HepG2 (cell line): ENCODE measurements around the gene NARF. TPM values are rescaled to one million over a fixed set of nuclear protein-coding genes. Genes with fewer than 3 reads are reported as not detected.

Source experiments
- ATAC-seq: fragments of 200-7000 bp; cut with Tn5 transposase; 3 replicates; pipeline ENCODE4 v1.9.1; 2020; ENCODE audit warnings: mild to moderate bottlenecking, moderate library complexity
- BruUV-seq: library from RNA; stranded (reverse); fragments of 400-500 nt; replicated peaks from 2 replicates; lab custom pipeline; 2021; lab: Mats Ljungman, UMichigan
- CTCF ChIA-PET: fragments of 300-600 bp; formaldehyde crosslinking; extraction: SDS; loops from one replicate; lab custom pipeline; 2021; ENCODE audit warnings: low total read pairs, inconsistent platforms, low intra/inter-chr PET ratio; lab: Yijun Ruan, JAX
- POLR2A ChIA-PET: fragments of 350-600 bp; sonication (Branson Sonifier 250); formaldehyde crosslinking; loops from one replicate; lab custom pipeline; 2020; ENCODE audit warnings: antibody characterized with exemption, inconsistent platforms; lab: Yijun Ruan, JAX
- DNase-seq: peaks from one replicate; pipeline ENCODE4 v3.0.0-alpha.2; 2015; ENCODE audit warnings: low spot score
- FAIRE-seq: peaks from 3 replicates; lab custom pipeline; 2011; peaks lifted over from hg19 to GRCh38; lab: Jason Lieb, UNC
- H2AFZ ChIP-seq: one replicate; pipeline ENCODE4 v1.6.1; 2011; ENCODE audit warnings: low read length, inconsistent platforms
- H3K27ac ChIP-seq: fragments of 300-600 bp; 3 replicates; pipeline ENCODE4 v1.8.0; 2011; ENCODE audit warnings: mixed run types, mild to moderate bottlenecking, mixed read lengths, low read length, inconsistent platforms; ENCODE audit not compliant: insufficient read depth; ENCODE audit errors: extremely low read length
- H3K27me3 ChIP-seq, 2 experiments: fragments of 200-600 bp in 1 of 2; 2 replicates in 1 of 2; 3 replicates in 1 of 2; pipeline versions ENCODE4 v1.6.0 to v1.8.0; 2011; ENCODE audit warnings: low read length in 2 of 2, mild to moderate bottlenecking in 2 of 2, moderate library complexity in 2 of 2, inconsistent platforms in 1 of 2; ENCODE audit not compliant: insufficient read depth in 2 of 2, control insufficient read depth in 1 of 2
- H3K36me3 ChIP-seq, 2 experiments: fragments of 200-600 bp in 1 of 2; replicated peaks in 1 of 2; 2 replicates in 1 of 2; 3 replicates in 1 of 2; pipeline versions ENCODE4 v1.5.1 to v1.8.0; 2011; ENCODE audit warnings: low read length in 2 of 2, inconsistent platforms in 1 of 2; ENCODE audit not compliant: insufficient read depth in 2 of 2, control insufficient read depth in 1 of 2
- H3K4me1 ChIP-seq: 2 replicates; pipeline ENCODE4 v1.5.1; 2012; ENCODE audit warnings: low read length, inconsistent platforms; ENCODE audit not compliant: insufficient read depth
- H3K4me2 ChIP-seq: 2 replicates; pipeline ENCODE4 v1.6.0; 2011; ENCODE audit warnings: low read depth, low read length, inconsistent platforms
- H3K4me3 ChIP-seq, 3 experiments: fragments of 200-600 bp in 1 of 3; sonication (generic), shearing (Covaris generic) in 1 of 3; replicated peaks in 1 of 3; 2 replicates each; pipeline ENCODE4 v1.5.1; 2011 to 2016; ENCODE audit warnings: low read length in 3 of 3, inconsistent platforms in 2 of 3, low read depth in 2 of 3, mild to moderate bottlenecking in 2 of 3, control low read depth in 1 of 3, mixed read lengths in 1 of 3; ENCODE audit not compliant: insufficient read depth in 1 of 3
- H3K79me2 ChIP-seq: one replicate; pipeline ENCODE4 v1.6.1; 2011; ENCODE audit warnings: low read length, inconsistent platforms; ENCODE audit not compliant: insufficient read depth
- H3K9ac ChIP-seq: 2 replicates; pipeline ENCODE4 v1.6.0; 2011; ENCODE audit warnings: mild to moderate bottlenecking, low read depth, low read length, inconsistent platforms; ENCODE audit not compliant: insufficient read depth
- H3K9me3 ChIP-seq: 2 replicates; pipeline ENCODE4 v1.5.1; 2012; ENCODE audit warnings: mild to moderate bottlenecking, low read length
- H4K20me1 ChIP-seq: 2 replicates; pipeline ENCODE4 v1.6.0; 2011; ENCODE audit warnings: inconsistent platforms, mild to moderate bottlenecking, low read length, moderate library complexity; ENCODE audit not compliant: insufficient read depth
- BRD4 ChIP-seq: sonication (generic); formaldehyde crosslinking; IDR thresholded peaks from 2 replicates; pipeline ENCODE4 v1.4.0; 2020; ENCODE audit warnings: missing genetic modification reagents
- ETV5 ChIP-seq: IDR thresholded peaks from 2 replicates; pipeline ENCODE4 v1.6.1; 2018; ENCODE audit warnings: missing biosample characterization, missing genetic modification reagents, inconsistent platforms, borderline replicate concordance
- GTF3A ChIP-seq: sonication (generic); formaldehyde crosslinking; conservative IDR thresholded peaks from 2 replicates; pipeline ENCODE4 v1.4.0; 2020; ENCODE audit warnings: mild to moderate bottlenecking, missing genetic modification reagents
- HMG20A ChIP-seq: IDR thresholded peaks from 2 replicates; pipeline ENCODE4 v1.6.1; 2016; ENCODE audit warnings: borderline replicate concordance
- SP2 ChIP-seq: sonication (generic); formaldehyde crosslinking; IDR thresholded peaks from 2 replicates; pipeline ENCODE4 v1.5.1; 2020; ENCODE audit warnings: mild to moderate bottlenecking, missing genetic modification reagents
- TERF1 ChIP-seq: sonication (generic); formaldehyde crosslinking; IDR thresholded peaks from 2 replicates; pipeline ENCODE4 v1.8.0; 2022; ENCODE audit warnings: mild to moderate bottlenecking, missing genetic modification reagents, moderate library complexity
- U2AF2 ChIP-seq: fragments of 200-400 bp; formaldehyde crosslinking; IDR thresholded peaks from 2 replicates; pipeline ENCODE4 v1.6.1; 2017; ENCODE audit warnings: low read depth, mild to moderate bottlenecking, low read length
- ZNF646 ChIP-seq: sonication (generic); formaldehyde crosslinking; IDR thresholded peaks from 2 replicates; pipeline ENCODE4 v1.9.0; 2021; ENCODE audit warnings: mild to moderate bottlenecking, missing genetic modification reagents
- ZZZ3 ChIP-seq: sonication (generic); formaldehyde crosslinking; IDR thresholded peaks from 2 replicates; pipeline ENCODE4 v1.4.0; 2020; ENCODE audit warnings: missing genetic modification reagents, mild to moderate bottlenecking, borderline replicate concordance
- WGBS: methylation state at CpG from one replicate; pipeline ENCODE4 v1.1.6; 2017; ENCODE audit warnings: low lambda C conversion rate; 5-methylcytosine and 5-hydroxymethylcytosine counted together
- in situ Hi-C: cut with HindIII; loops from 2 replicates; pipeline ENCODE4 v1.10.0; 2017; ENCODE audit warnings: low pct_unique_long_range_greater_than_20kb; ENCODE audit not compliant: extremely low pct_ligation_motif_present
- intact Hi-C: fragments of 100-400 bp; cut with micrococcal nuclease; formaldehyde crosslinking; loops from one replicate; pipeline ENCODE4 v1.10.0; 2022; ENCODE audit not compliant: unreplicated experiment
- polyA plus RNA-seq, 8 experiments: library from polyadenylated mRNA; depleted of rRNA in 3 of 8; stranded (reverse) in 7 of 8; unstranded in 1 of 8; fragments of >200 nt; fragmentation: Illumina TruSeq in 4 of 8; extraction: Trizol in 4 of 8; gene quantifications; 2 replicates each; pipeline versions ENCODE4 v1.2.1 to v1.2.3, GENCODE V29; 2011 to 2016; ENCODE audit warnings: low read depth in 4 of 8, missing spikeins in 1 of 8, mixed read lengths in 1 of 8; ENCODE audit not compliant: insufficient read depth in 1 of 8
- total RNA-seq, 5 experiments: library from RNA; depleted of rRNA; stranded (reverse); fragments of >200 nt; fragmentation: Illumina TruSeq; extraction: Trizol; gene quantifications; 2 replicates each; pipeline ENCODE4 v1.2.3, GENCODE V29; 2016; ENCODE audit warnings: low read depth in 1 of 5
- TF ChIP-seq, protein P1 (sequence below): IDR thresholded peaks from 2 replicates; pipeline ENCODE4 v1.6.1; 2016; ENCODE audit warnings: mild to moderate bottlenecking
- TF ChIP-seq, protein P2 (sequence below): sonication (generic); formaldehyde crosslinking; IDR thresholded peaks from 2 replicates; pipeline ENCODE4 v1.4.0; 2020; ENCODE audit warnings: missing genetic modification reagents

NARF gene
- total and polyA plus RNA-seq, 2 of the 13 experiments (the other 11 are each of a cell fraction or from before 2014, with no cell fraction given) = 61.1 to 144 TPM

GRCh38 chr17:82437325-82437668, 21.2 kb upstream of the NARF start:
- no peak for DNase-seq
- ChIA-PET POLR2A (no interaction called here), CTCF (no interaction called here)
- ATAC-seq = no peak
- intact Hi-C loops = no loop called here
- FAIRE-seq = no peak
- Histone ChIP-seq H3K9me3 (no peaks in the 10 kb centered on the region), H3K4me2 (no peak overlapping the region), H4K20me1 (no peaks in the 10 kb centered on the region), H3K36me3 (peaks cover 9 to 10% of the 10 kb centered on the region in 2 experiments; a peak in 4 of 5 replicates), H3K4me1 (no peaks in the 10 kb centered on the region), H3K9ac (no peak overlapping the region), H3K27ac (no peak overlapping the region), H2AFZ (no peak overlapping the region), H3K4me3 (no peak overlapping the region), H3K79me2 (no peaks in the 10 kb centered on the region), H3K27me3 (no peaks in the 10 kb centered on the region)
- TF ChIP-seq TERF1 (no peak), ZZZ3 (no peak), HMG20A (no peak), SP2 (no peak), ZNF646 (CRISPR knock-in tag) (no peak), GTF3A (CRISPR knock-in tag) (no peak), U2AF2 (no peak), ETV5 (CRISPR knock-in tag) (no peak), BRD4 (CRISPR knock-in tag) (no peak)
- TF ChIP-seq, protein P1, sequence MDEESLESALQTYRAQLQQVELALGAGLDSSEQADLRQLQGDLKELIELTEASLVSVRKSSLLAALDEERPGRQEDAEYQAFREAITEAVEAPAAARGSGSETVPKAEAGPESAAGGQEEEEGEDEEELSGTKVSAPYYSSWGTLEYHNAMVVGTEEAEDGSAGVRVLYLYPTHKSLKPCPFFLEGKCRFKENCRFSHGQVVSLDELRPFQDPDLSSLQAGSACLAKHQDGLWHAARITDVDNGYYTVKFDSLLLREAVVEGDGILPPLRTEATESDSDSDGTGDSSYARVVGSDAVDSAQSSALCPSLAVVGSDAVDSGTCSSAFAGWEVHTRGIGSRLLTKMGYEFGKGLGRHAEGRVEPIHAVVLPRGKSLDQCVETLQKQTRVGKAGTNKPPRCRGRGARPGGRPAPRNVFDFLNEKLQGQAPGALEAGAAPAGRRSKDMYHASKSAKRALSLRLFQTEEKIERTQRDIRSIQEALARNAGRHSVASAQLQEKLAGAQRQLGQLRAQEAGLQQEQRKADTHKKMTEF = no peak
- TF ChIP-seq, protein P2, sequence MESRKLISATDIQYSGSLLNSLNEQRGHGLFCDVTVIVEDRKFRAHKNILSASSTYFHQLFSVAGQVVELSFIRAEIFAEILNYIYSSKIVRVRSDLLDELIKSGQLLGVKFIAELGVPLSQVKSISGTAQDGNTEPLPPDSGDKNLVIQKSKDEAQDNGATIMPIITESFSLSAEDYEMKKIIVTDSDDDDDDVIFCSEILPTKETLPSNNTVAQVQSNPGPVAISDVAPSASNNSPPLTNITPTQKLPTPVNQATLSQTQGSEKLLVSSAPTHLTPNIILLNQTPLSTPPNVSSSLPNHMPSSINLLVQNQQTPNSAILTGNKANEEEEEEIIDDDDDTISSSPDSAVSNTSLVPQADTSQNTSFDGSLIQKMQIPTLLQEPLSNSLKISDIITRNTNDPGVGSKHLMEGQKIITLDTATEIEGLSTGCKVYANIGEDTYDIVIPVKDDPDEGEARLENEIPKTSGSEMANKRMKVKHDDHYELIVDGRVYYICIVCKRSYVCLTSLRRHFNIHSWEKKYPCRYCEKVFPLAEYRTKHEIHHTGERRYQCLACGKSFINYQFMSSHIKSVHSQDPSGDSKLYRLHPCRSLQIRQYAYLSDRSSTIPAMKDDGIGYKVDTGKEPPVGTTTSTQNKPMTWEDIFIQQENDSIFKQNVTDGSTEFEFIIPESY (CRISPR knock-in tag) = no peak
- BruUV-seq = no TSS peak
- 94% methylated on average over 3 of the region's 18 CpGs for WGBS
- in situ Hi-C loops = no loop called here
